Measurements from ENCODE around the gene TOP2A.
A peak's percentile ranks its signal among the peaks of the same experiment; 100 is the strongest.

Gene TOP2A

GRCh38 chr17:40347319-40348135, 70.2 kb downstream of the TOP2A start:
- DNase-seq (ENCODE audit: low spot score): no peak

- no peak for DNase-seq (ENCODE audit: low spot score)
Observed at GRCh38 chr17:40346765-40347158, 70.9 kb downstream of the TOP2A start.

GRCh38 chr17:40345994-40346764, 71.5 kb downstream of the TOP2A start:
- no peak for DNase-seq (ENCODE audit: low spot score)

- peak; percentile 76 for DNase-seq (ENCODE audit: low spot score)
Observed at GRCh38 chr17:40345161-40345993, 72.3 kb downstream of the TOP2A start.

GRCh38 chr17:40344421-40345160, 73.1 kb downstream of the TOP2A start:
- no peak for DNase-seq (ENCODE audit: low spot score)

GRCh38 chr17:40343219-40344119, 74.2 kb downstream of the TOP2A start:
- DNase-seq (ENCODE audit: low spot score): no peak

GRCh38 chr17:40342504-40343218, 75.0 kb downstream of the TOP2A start:
- DNase-seq (ENCODE audit: low spot score): no peak

- DNase-seq (ENCODE audit: low spot score): peak; percentile 49
Observed at GRCh38 chr17:40341808-40342503, 75.7 kb downstream of the TOP2A start.

GRCh38 chr17:40340880-40341807, 76.6 kb downstream of the TOP2A start:
- DNase-seq (ENCODE audit: low spot score): peak; percentile 76

GRCh38 chr17:40340327-40340726, 77.4 kb downstream of the TOP2A start:
- no peak for DNase-seq (ENCODE audit: low spot score)

- DNase-seq (ENCODE audit: low spot score): no peak
Observed at GRCh38 chr17:40338941-40339649, 78.6 kb downstream of the TOP2A start.
